Activated CD8-positive, alpha-beta memory T cell treated with anti-CD3 and anti-CD28 coated beads for 1 hour (primary cell): Measurements from ENCODE around the gene DNAH7.

Experiments used
- DNase-seq, 2 donors: peaks; one replicate each; pipeline ENCODE4 v3.0.0-alpha.2; 2020; ENCODE audit warnings: low read depth in 1 of 2; ENCODE audit errors: extremely low read depth in 1 of 2

DNAH7 gene

GRCh38 chr2:195818106-195818505, 250.5 kb downstream of the DNAH7 start:
- no peak for DNase-seq

- DNase-seq, result no peak
Observed at GRCh38 chr2:195815083-195815482, 253.6 kb downstream of the DNAH7 start.

DNA sequence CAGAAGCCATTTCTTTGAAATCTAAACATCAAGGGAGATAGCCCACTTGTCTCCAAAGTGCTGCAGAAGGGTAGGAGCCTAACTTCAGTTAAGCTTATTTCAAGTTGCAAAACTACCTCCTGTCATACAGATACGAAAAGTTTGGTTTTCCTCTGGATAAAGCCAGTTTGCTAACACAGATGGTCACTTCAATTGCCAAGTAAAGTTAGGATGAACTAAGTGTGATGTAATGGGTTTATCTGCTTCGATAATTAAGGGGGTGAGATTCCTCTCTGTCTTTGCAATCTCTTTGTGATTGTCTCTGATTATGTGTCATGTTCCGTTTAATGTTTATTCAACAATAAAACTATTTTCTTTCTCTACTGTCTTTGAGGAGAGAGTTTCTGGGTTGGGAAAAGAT, 255.2 kb downstream of the DNAH7 start:
- DNase-seq, result no peak

DNA sequence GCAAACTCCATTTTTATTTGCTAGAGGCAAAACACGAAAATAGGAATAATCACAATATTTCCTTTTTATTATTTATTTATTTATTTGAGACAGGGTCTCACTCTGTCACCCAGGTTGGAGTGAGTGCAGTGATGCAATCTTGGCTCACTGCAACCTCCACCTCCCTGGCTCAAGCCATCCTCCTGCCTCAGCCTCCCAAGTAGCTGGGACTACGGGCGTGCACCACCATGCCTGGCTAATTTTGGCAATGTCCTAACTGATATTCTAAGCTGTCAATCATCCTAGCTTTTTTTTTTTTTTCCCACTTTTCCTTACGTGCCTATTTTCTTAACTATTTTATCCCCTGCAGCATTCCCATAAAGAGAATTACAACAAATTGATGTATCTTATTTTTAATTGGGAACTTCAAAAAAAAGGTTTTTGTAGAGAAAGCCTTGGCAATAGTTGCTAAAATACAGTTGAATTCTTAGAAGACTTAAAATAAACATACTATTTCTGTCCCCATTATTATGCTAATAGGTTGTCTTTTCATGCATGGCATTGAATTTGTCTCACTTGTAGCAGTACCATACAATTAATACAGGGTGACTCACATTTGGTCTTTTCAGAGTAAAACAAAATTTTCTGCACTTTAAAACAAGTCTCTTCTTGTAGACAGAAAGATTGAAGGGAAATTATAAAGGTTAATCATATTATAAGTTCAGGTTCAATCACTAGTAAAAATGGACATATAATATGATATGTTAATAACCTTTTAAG, 258.1 kb downstream of the DNAH7 start:
- DNase-seq, result no peak

DNA sequence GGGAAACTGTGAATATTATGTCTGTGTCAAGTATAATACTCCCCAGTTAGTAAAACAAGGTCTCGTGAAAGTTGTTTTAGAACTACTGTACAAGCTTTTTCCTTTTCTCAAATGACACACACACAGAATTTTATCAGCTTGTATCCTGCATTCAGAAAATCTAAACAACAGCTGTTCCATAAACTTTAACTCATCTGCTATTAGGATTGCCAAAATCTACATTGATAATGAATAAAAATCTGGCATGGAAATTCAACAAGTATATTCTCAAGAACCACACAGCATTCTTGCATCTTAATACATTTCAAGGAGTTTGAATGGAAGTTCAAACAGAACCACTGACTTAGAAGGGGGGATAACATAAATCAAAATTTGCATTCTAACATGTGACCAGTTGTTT, 260.4 kb downstream of the DNAH7 start:
- no peak for DNase-seq

DNA sequence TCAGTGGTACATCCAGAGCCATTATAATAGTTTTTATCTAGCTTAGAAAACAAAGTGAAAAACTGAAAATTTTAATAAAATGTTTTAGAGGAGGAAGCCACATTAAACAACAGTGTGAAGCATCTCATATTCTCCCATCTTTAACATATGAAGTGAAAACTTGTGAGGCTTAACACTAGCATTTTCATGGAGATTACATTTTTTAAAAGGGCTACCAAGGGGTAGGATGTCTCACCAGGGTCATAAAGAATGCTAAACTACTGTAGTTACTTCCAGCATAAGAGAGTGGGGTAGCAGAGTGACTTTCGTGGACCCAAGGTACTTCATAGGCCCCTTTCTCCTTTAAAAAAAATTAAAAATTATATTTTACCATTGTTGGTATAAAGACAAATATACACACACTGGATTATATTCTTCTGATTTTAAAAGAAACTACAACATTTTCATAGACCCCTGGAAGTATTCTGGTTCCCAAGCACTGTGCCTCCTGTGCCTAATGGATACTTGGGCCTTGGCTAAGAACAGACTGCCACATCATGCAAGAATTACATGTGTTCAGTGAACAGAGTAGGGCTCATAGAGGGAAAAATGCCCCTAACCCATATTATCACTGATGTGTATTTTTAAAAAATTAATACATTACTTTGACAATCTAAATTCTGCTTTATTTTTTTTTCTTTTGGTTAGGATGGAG, 263.2 kb downstream of the DNAH7 start:
- no peak for DNase-seq

- no peak for DNase-seq
Observed at GRCh38 chr2:195795879-195796278, 272.8 kb downstream of the DNAH7 start.

DNA sequence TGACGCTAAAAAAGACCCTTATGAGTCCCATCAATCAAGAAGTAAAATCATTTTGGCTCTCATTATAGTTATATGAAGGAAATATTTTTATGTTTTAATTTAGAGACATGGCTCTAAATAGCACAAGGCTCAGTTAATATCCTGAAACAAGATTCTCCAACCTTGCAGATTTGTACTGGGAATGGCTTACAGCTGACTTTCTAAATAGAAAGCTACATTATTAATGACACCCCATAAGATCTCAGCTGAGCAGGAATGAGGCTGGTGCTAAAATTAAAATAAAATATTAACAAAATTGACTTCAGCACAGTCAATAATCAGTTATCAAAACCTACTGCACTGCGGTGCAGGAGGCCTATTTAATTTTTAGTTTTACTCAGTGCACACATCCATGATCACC, 274.8 kb downstream of the DNAH7 start:
- no peak for DNase-seq

GRCh38 chr2:195782156-195782555, 286.5 kb downstream of the DNAH7 start:
- no peak for DNase-seq

GRCh38 chr2:195779491-195779890, 289.1 kb downstream of the DNAH7 start:
- DNase-seq, result no peak

DNA sequence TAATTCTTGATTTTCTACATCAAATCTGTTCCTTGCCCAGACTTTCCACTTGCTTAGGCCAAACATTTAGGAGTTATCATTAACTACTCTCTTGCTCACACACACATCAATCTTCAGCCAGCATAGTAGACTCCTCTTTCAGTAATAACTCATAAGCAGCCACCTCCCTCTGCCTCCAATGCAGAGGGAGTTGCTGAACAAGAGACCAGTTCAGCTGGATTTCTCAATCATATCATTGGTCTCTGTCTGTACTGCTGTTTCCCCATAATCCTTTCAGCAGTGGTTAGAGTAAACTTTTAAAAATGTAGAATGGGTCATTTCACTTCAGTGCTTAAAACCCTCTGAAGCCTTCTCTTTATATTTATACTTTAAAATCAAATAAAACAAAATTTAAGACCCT, 298.7 kb downstream of the DNAH7 start:
- DNase-seq, result no peak

GRCh38 chr2:195768431-195768830, 300.2 kb downstream of the DNAH7 start:
- DNase-seq, result no peak

DNA sequence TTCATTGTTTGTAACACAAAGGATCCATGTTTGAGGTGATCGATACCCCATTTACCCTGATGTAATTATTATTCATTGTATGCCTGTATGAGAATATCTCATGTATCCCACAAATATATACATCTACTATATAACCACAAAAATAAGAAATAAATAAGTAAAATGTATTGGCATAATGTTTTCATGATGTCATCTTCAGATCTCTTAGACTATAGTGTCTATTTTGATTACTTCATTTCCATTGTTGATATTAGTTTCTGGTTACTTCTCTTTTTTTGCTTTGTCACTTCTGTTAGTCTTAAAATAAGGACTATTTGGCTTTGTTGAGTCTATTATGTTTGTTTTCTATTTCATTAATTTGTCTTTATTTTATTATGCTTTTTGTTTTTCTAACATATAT, 301.9 kb downstream of the DNAH7 start:
- no peak for DNase-seq

DNA sequence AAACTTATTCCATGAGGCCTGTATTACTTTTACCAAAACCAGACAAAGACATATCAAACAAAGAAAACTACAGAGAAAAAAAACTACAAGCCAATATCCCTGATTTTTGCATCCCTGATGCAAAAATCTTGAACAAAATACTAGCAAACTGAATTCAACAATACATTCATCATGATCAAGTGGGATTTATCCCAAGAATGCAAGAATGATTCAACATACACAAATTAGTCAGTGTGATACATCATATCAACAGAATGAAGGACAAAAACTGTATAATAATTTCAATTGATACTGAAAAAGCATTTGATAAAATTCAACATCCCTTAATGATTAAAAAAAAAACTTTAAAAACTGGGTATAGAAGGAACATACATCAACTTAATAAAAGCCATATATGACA, 304.8 kb downstream of the DNAH7 start:
- no peak for DNase-seq

- no peak for DNase-seq
Observed at GRCh38 chr2:195759877-195760276, 308.8 kb downstream of the DNAH7 start.

DNA sequence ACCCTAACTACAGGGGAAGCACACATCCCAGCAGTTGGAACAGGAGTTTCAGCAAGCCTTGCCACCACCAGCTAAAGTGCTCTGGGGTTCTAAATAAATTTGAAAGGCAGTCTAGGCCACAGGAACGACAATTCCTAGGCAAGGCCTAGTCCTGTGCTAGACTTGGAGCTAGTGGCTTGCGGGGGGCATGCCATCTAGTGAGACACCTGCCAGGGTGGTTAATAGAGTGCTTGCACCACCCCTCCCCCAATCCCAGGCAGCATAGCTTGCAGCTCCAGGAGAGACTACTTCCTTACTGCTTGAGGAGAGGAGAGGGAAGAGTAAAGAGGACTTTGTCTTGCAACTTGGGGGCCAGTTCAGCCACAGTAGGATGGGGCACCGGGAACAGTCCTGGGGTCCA, 309.8 kb downstream of the DNAH7 start:
- DNase-seq, result no peak

DNA sequence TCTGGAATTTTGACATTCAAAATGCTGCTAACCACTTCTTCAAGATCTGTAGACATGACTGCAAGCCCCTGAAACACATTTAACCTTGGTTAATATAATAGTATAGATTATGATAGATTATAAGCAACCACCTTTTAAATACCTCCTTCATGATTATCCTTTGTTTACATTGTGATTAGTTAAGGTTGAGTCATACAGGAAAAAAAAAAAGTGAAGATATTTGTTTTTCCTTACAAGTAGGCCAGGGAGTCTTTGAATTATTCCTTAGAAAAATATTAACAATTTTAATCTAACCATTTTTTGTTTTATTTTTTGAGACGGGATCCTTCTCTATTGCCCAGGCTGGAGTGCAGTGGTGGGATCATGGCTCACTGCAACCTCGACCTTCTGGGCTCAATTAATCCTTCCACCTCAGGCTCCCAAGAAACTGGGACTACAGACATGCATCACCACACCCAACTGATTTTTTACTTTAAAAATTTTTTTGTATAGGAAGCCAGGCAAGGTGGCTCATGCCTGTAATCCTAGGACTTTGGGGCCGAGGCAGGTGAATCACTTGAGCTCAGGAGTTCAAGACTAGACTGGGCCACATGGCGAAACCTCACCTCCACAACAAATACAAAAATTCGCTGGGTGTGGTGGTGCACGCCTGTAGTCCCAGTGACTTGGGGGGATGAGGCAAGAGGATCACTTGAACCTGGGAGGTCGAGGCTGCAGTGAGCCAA, 312.3 kb downstream of the DNAH7 start:
- DNase-seq, result no peak

GRCh38 chr2:195741191-195741590, 327.4 kb downstream of the DNAH7 start:
- no peak for DNase-seq

- DNase-seq, result no peak
Observed at GRCh38 chr2:195737511-195738325, 330.9 kb downstream of the DNAH7 start.

DNA sequence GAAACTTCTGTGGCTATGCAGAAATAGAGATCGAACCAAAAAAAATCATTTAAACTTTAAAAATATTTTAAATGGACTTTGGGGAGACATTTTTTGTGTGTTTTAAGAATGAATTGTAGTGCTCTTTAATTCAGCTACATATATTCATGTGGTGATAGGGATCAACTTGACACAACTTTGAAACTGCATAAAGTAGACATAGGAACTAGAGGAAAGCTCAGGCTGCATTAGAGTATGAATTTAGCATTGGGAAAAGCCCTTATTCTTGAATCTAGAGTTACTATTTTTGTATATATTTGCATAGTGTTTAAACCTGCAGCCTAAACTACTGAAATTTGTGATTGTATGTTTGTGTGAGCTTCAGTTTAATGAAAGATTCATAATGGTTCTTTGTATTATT, 333.3 kb downstream of the DNAH7 start:
- DNase-seq, result no peak

GRCh38 chr2:195734931-195735330, 333.7 kb downstream of the DNAH7 start:
- DNase-seq, result no peak
